Sigmoid colon (tissue), 7 donors: ENCODE data around the gene ZDHHC22. TPM values are rescaled to one million over a fixed set of nuclear protein-coding genes. Genes with fewer than 3 reads are reported as not detected.

Experiments used
- DNase-seq: peaks from one replicate; pipeline ENCODE4 v3.0.0-alpha.2; 2019
- H3K27ac ChIP-seq, 4 donors: fragments of 200-600 bp; sonication (generic); one replicate each; pipeline ENCODE4 v1.5.1; 2016 to 2019; ENCODE audit warnings: mild to moderate bottlenecking in 1 of 4
- H3K27me3 ChIP-seq, 3 donors: fragments of 200-600 bp; sonication (generic); one replicate each; pipeline ENCODE4 v1.5.1; 2019; ENCODE audit warnings: mild to moderate bottlenecking in 1 of 3
- H3K36me3 ChIP-seq, 4 donors: fragments of 200-600 bp; sonication (generic); one replicate each; pipeline ENCODE4 v1.5.1; 2016 to 2019
- H3K4me1 ChIP-seq, 4 donors: fragments of 200-600 bp; sonication (generic); one replicate each; pipeline ENCODE4 v1.5.1; 2017 to 2019
- H3K4me3 ChIP-seq, 4 donors: fragments of 200-600 bp; sonication (generic); one replicate each; pipeline ENCODE4 v1.5.1; 2017 to 2019; ENCODE audit warnings: mild to moderate bottlenecking in 2 of 4, moderate library complexity in 1 of 4
- H3K9me3 ChIP-seq, 4 donors: fragments of 200-600 bp in 3 of 4; sonication (generic) in 3 of 4; one replicate each; pipeline versions ENCODE4 v1.5.1 to v1.6.1; 2013 to 2019
- EP300 ChIP-seq, 4 donors: sonication (generic); formaldehyde crosslinking; IDR thresholded peaks; one replicate each; pipeline ENCODE4 v1.6.1; 2017; ENCODE audit warnings: antibody characterized with exemption in 4 of 4
- POLR2A ChIP-seq, 2 donors: fragments of 450-650 bp; IDR thresholded peaks; one replicate each; pipeline ENCODE4 v1.6.1; 2016; ENCODE audit warnings: antibody characterized with exemption in 2 of 2, mild to moderate bottlenecking in 2 of 2, moderate library complexity in 2 of 2
- POLR2AphosphoS5 ChIP-seq, 4 donors: sonication (generic); formaldehyde crosslinking; IDR thresholded peaks; one replicate each; pipeline ENCODE4 v1.6.1; 2017; ENCODE audit warnings: antibody characterized with exemption in 4 of 4
- WGBS, 2 donors: extraction: QIAGEN DNeasy Blood & Tissue Kit; methylation state at CpG; one replicate each; pipeline ENCODE4 v1.1.7; 2013; 5-methylcytosine and 5-hydroxymethylcytosine counted together
- intact Hi-C: fragments of 100-400 bp; cut with DNase I; formaldehyde crosslinking; loops from one replicate; pipeline ENCODE4 v1.15.1; 2023
- polyA plus RNA-seq, 3 donors: library from polyadenylated mRNA; stranded (reverse); fragments of 200-250 nt; gene quantifications; one replicate each; pipeline ENCODE4 v1.2.3, GENCODE V29; 2013
- total RNA-seq, 4 donors: library from RNA; depleted of rRNA; stranded (reverse); fragments of >200 nt; gene quantifications; one replicate each; pipeline ENCODE4 v1.1.0, GENCODE V29; 2016
- TF ChIP-seq, protein P1 (sequence below), 4 experiments: fragments of 450-650 bp in 3 of 4; fragments of 200-600 bp in 1 of 4; IDR thresholded peaks; one replicate each; pipeline ENCODE4 v1.5.1; 2016 to 2019; ENCODE audit warnings: antibody characterized with exemption in 4 of 4, mild to moderate bottlenecking in 3 of 4, moderate library complexity in 2 of 4
- donor health status: healthy with polysubstance abuse.
- donor health status: Bipolar disorder and iron deficiency.
- donor health status: healthy.

The ZDHHC22 gene
- total and polyA plus RNA-seq, 7 donors: 0.49 to 1.9 (median 0.95) TPM; not detected in 2

- TF ChIP-seq EP300 (IDR thresholded peaks at IDR 0.05): no peak
- TF ChIP-seq POLR2A (IDR thresholded peaks at IDR 0.05): no peak
- TF ChIP-seq, protein P1, sequence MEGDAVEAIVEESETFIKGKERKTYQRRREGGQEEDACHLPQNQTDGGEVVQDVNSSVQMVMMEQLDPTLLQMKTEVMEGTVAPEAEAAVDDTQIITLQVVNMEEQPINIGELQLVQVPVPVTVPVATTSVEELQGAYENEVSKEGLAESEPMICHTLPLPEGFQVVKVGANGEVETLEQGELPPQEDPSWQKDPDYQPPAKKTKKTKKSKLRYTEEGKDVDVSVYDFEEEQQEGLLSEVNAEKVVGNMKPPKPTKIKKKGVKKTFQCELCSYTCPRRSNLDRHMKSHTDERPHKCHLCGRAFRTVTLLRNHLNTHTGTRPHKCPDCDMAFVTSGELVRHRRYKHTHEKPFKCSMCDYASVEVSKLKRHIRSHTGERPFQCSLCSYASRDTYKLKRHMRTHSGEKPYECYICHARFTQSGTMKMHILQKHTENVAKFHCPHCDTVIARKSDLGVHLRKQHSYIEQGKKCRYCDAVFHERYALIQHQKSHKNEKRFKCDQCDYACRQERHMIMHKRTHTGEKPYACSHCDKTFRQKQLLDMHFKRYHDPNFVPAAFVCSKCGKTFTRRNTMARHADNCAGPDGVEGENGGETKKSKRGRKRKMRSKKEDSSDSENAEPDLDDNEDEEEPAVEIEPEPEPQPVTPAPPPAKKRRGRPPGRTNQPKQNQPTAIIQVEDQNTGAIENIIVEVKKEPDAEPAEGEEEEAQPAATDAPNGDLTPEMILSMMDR (IDR thresholded peaks at IDR 0.05): peak in 2 of 4 experiments; percentile 19 to 78
- TF ChIP-seq POLR2AphosphoS5 (IDR thresholded peaks at IDR 0.05): peak in 2 of 4 donors; percentile 41 to 55
- Histone ChIP-seq H3K4me1 (peaks cover 0 to 37% (median 35%) of the 10 kb centered on the region in 4 donors), H3K9me3 (no peaks in the 10 kb centered on the region), H3K27me3 (peaks cover 0 to 20% (median 0%) of the 10 kb centered on the region in 3 donors), H3K36me3 (peaks cover 0 to 15% (median 0%) of the 10 kb centered on the region in 4 donors), H3K27ac (peak overlapping the region; percentile 14 to 55 (median 33)), H3K4me3 (peak overlapping the region; percentile 50 to 55 (median 54))
- no peak for DNase-seq
- intact Hi-C loops: loop anchor here (2.0 kb wide), 1 partner anchor 28 kb away; no protein-coding TSS in a partner anchor
- 3 to 6% methylated on average over 73 of the region's 73 CpGs for WGBS, 2 donors
These were observed 17.0 kb downstream of the ZDHHC22 start for GRCh38 chr14:77124345-77125280.

GRCh38 chr14:77123381-77124325 lies 17.9 kb downstream of the ZDHHC22 start:
- Histone ChIP-seq H3K27ac (peak overlapping the region in 3 of 4 donors; percentile 14 to 51 (median 20)), H3K9me3 (no peaks in the 10 kb centered on the region), H3K4me1 (peaks cover 0 to 37% (median 35%) of the 10 kb centered on the region in 4 donors), H3K27me3 (peaks cover 0 to 18% (median 0%) of the 10 kb centered on the region in 3 donors), H3K36me3 (peaks cover 0 to 21% (median 0%) of the 10 kb centered on the region in 4 donors), H3K4me3 (no peak overlapping the region)
- intact Hi-C loops: loop anchor here (2.0 kb wide), 1 partner anchor 27 kb away; no protein-coding TSS in a partner anchor
- no peak for DNase-seq
- WGBS, 2 donors: 19 to 56% methylated on average over 9 of the region's 9 CpGs
- TF ChIP-seq POLR2A (IDR thresholded peaks at IDR 0.05): peak in 1 of 2 donors; percentile 17
- TF ChIP-seq, protein P1 (IDR thresholded peaks at IDR 0.05): no peak

DNA sequence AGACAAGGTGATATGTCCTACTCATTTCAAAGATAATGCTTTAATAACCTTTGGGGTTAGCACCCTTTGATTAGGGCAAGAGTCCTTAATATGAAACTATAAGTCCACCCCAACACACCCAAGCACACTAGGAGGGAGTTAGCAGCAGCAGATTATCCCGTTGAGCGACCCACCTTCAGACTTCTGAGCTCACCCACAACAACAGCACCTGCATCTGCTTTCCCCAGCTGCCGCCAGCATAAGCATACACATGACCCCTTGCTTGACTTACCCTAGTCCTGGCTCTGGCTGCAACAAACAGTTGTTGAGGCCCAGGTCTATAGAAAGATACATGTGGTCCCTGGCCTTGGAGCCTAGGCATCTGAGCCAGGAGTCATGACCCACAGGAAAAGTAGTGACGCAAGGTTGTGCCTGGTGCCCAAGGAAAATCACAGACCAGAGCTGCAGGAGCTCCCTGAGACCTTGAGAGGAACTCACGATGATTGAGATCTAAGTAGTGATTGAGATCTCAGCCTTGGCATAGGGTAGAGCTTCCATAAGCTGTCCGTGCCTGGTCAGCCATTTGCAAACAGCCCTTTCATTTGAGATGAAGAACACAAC lies 19.0 kb downstream of the ZDHHC22 start:
- no peak for TF ChIP-seq POLR2AphosphoS5 (IDR thresholded peaks at IDR 0.05)
- TF ChIP-seq EP300 (IDR thresholded peaks at IDR 0.05): no peak
- TF ChIP-seq, protein P1 (IDR thresholded peaks at IDR 0.05): no peak
- no peak for TF ChIP-seq POLR2A (IDR thresholded peaks at IDR 0.05)
- Histone ChIP-seq H3K27ac (peak overlapping the region in 2 of 4 donors; percentile 7 to 15), H3K9me3 (no peaks in the 10 kb centered on the region), H3K4me3 (no peak overlapping the region), H3K36me3 (peaks cover 0 to 30% (median 2%) of the 10 kb centered on the region in 4 donors), H3K4me1 (peaks cover 0 to 37% (median 35%) of the 10 kb centered on the region in 4 donors), H3K27me3 (peaks cover 0 to 12% (median 0%) of the 10 kb centered on the region in 3 donors)
- intact Hi-C loops: no loop called here
- WGBS, 2 donors: 73 to 76% methylated on average over 6 of the region's 6 CpGs
- DNase-seq: no peak
